GM19452 (cell line): ENCODE results near the gene PCBP3.

Experiments used
- ATAC-seq: cut with Tn5 transposase; IDR thresholded peaks from one replicate; pipeline ENCODE4 v1.9.1; 2021; ENCODE audit not compliant: unreplicated experiment

PCBP3 gene

GRCh38 chr21:45901061-45901690 is 257.7 kb downstream of the PCBP3 start:
- no peak for ATAC-seq

DNA sequence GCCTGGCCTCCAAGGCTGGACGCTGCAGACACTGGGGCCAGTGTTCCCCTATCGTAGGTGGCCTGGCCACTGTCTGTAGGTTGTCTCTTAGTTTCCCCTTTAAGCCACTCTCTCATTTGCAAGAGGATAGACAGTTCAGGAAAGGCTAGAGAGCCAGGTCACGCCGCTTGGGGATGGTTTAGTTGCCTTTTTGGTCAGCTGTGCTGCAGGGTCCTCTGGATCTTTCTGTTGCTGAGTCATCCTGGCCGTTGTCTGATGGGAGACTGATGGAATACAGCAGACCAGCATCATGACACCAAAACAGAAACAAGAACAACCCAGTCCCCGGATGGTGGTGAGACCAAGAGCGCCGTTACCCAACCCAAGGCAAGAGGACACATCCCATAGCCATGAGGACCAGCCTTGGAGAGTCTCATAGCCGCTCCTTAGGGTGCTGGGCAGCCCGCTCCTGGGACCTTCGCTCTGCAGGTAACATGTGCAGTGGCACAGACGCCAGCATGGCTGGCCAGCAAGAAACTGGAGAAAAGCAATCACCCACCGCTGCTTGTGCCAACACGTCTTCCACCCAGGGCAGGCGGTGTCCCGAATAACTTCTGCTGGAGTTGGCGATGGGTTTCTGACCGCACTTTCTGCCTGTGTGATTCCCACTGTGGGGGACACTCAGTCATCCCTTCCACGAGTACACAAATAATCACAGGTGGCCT is 258.9 kb downstream of the PCBP3 start:
- ATAC-seq, result no peak

GRCh38 chr21:45905196-45905595 is 261.7 kb downstream of the PCBP3 start:
- ATAC-seq, result no peak

DNA sequence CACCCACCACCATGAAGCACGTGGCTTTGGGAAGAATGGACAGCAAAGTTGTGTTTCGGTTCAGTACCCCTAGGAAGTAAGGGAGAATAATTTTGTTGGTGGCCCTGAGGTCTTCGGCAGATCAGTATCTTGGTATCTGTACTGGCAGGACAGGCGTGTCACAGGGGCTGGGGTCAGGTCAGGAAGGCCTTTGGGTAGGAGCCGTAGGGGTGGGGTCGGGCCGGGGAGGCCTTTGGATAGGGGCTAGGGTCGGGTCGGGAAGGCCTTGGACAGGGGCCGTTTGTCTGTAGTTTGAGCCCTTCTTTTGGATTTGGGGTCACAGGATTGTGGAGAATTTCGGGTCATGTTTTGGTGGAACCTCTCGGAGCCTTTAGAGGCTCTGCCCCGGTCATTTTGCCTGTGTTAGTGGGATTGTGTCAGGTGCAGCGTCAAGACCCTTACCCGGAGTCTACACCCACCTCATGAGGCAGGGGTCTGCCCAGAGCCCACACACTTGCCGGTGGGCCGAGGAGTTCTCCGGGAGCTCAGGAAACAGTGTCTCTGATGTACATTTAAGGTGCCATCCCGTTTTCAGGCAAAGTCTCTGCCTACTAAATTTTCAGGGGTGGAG is 262.8 kb downstream of the PCBP3 start:
- ATAC-seq, result no peak

DNA sequence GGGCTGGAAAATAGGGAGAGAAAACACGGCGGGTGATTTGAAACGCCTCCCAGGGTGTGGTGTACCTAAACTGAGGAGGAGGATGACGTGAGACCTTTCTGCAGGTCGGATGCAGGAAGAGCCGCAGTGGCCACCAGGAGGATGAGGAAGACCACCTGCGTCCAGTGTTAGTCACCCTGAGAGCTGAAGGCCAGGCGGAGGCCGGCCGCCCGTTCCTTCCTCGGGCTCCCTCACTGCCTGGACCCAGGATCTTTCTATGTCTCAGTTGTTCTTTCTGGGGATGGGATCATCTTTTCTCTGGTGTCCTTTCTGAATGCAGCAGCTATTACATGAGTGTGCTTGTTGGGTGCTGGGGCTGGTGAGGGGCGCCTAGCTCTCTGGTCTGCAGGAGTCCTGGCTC is 263.3 kb downstream of the PCBP3 start:
- ATAC-seq, result no peak

- no peak for ATAC-seq
These were observed 265.2 kb downstream of the PCBP3 start for GRCh38 chr21:45908536-45909237.

GRCh38 chr21:45909238-45909988 is 265.9 kb downstream of the PCBP3 start:
- ATAC-seq, result no peak

DNA sequence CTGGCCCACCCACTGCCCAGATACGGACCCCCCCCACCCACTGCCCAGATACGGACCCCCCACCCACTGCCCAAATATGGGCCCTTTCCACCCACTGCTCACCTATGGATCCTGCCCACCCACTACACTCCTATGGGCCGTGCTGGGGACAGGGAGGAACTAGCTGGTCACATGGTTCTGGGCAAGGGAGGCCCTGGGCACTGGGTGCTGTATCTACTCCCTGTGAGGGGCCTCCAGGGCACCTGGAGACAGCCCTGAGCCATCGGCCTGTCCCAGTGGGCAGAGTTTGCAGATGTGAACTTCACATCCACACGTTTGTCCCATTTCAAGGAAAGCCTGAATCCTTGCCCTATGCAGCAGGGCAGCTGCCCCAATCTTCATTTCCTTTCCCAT is 266.6 kb downstream of the PCBP3 start:
- no peak for ATAC-seq

DNA sequence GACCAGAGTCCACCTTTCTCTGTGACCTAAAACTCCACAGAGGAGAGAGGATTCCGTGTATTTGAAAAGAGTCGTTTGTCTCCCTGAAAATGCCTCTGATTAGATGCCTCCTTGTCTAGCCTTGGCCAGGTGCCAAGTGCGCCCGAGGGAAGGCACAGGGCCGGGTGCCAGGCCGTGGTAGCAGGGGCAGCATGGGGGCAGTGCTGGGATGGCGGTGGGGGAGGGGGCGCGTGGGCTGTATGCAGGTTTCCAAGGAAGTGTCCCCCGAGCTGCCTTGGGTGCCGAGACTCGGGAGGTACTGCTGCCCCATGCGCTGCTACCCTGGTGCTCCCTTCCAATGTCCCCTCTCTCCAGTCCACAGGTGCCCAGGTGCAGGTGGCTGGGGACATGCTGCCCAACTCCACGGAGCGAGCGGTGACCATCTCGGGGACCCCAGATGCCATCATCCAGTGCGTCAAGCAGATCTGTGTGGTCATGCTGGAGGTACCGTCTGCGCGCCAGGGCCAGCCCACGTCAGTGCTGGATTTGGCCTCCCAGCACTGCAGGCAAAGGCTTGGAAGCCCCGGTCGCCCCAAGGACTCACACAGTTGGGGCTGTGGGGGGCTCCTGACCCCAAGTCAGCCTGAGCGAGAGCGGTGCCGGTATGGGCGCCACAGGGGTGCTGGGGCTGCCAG is 267.2 kb downstream of the PCBP3 start:
- no peak for ATAC-seq

DNA sequence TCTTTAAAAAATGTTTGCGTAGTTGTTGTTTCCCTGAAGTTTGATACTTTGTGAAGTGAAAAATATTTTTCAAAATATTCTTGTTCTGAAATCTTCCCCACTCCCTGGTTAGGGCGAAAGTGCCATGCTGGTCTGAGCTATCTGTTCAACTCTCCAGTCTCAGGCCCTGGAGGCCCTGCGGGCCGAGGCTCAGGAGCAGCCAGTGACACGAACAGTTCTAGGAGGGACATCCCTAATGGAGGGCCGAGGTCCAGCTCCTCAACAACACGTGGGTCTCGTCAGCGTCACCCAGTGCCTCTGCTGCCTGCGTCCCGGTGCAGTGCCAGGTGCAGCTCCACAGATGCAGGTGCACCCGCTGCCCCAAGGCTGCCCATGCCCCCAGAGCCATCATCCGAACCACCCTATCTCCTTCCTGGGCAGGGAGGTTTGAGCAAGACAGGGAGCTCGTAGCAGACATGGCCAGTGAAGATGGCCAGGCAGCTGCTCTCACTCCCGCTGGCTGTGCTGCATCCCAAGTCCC is 268.3 kb downstream of the PCBP3 start:
- no peak for ATAC-seq

DNA sequence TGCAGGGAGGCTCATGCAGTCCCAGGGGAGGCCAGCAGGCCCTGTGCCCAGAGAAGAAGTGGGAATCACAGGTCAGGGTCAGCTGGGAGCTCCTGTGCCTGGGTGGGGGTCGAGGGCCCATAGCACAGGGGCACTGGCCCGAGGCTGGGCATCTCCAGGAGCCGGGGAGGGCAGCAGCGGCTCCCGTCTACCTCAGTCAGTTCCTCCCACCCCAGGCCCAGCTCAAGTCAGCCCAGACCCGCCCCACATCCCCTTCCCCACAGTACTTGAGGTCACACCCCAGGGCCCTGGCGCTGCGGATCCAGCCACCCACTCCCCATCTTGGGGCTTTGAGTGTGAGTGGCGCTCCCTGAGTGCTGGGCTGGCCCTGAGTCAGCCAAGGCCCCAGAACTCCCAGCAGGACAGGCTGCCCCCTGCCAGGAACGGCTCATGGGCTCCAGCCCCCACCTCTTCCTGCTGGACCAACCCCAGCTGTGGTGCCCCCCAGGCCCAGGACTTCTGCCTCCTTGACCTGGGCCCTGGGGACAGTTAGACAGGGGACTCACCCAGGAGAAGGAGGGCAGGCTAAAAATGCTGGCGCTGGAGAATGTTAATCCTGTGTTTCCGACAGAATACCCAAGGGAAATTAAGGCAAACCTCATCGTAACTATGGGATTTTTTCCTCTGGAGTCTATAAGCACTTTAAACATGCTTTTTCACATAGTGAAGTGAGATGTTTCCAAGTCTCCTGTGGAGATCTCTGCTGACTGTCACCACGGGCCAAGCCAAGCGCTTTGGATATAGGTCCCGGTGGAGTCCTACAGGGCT is 269.3 kb downstream of the PCBP3 start:
- no peak for ATAC-seq

DNA sequence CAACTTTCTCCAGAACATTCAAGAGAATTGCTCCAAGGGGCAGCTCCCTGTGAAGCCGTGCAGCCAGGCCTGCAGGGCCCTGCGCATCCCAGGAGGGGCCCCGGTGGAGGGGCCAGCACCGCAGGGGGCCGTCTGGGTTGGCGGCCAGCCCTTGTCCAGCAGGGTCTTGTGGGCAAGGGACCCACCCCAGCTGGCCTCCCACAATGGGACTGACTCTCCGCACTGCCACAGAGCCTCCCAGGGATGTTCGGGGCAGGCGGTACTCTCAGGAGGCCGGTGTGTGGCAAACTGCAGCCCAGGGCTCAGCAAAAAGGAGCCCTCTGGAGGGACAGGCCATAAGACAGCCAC is 269.9 kb downstream of the PCBP3 start:
- no peak for ATAC-seq

DNA sequence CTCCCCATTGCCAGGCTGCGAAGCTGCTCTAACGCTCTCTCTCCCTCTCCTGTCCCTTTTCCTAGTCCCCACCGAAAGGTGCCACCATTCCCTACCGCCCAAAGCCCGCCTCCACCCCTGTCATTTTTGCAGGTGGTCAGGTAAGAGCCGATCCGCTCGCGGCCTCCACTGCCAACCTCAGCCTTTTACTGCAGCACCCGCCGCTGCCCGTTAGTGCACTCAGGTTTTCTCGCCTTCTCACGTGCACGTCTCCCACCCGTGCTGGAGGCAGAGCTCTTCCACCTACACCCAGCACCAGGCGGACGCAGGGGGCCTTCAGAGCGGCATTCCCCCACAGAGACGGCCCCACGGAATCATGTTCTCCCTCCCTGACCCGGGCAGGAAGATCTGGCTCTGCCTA is 270.4 kb downstream of the PCBP3 start:
- no peak for ATAC-seq

DNA sequence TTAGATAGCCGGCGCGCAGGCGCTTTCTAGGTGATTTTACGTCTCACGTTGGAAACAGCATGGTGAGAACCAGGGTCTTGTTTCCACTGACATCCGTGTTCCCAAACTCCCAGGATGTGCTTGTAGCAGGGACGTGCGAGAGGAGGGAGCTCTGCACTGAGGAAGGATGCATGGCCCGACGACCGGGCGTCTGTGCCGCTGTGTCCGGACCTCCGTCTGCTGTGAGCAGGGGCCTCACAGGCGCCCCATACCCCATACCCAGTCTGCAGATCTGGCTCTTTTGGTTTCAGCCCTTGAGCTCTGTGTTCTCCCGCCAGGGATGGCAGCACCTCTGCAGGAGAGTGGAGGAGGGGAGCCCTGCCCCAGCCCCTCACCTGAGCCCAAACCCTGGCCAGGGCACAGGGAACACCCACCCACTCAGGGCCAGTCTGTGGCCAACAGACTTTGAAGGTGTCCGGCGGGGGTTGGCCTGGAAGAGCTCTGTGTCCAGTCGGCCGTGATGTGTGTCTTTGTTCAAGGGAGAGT is 270.9 kb downstream of the PCBP3 start:
- no peak for ATAC-seq

DNA sequence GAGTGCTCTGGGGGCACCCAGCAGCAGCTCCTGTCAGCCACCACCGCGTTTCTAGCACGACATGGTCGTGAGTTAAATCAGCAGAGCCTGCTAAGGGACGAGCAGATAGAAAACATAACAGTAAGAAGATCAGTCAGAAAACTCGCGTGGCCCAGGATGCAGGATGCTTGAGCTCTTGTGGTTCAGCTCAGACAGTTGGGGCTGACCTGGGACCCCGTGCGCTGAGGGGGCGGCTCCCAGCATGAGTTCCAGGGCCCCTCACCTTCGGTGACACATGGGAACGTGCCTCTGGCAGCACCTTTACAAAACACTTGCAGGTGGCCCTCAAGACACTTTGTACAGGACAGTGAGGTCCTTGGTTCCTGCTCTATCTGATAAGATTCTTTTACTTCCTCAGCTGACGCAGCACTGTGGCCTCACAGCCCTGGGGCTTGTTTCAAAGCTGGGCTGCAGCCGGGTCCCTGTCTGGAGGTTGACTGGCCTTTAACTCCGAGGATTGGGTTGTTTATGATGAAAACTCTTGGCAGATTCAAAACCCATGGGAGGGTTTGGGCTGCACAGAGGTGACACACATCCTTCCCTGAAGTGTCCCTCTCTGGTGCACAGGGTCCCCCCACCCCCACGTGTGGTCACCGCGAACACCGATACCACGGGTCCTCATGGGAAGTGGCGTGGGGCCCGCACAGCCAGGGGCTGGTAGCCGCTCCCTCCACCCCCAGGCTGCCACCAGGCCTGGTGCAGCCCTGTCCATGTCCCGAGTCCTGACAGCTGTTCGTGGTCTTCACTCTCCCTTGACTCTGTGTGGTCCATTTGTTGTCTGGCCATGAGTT is 272.7 kb downstream of the PCBP3 start:
- no peak for ATAC-seq

DNA sequence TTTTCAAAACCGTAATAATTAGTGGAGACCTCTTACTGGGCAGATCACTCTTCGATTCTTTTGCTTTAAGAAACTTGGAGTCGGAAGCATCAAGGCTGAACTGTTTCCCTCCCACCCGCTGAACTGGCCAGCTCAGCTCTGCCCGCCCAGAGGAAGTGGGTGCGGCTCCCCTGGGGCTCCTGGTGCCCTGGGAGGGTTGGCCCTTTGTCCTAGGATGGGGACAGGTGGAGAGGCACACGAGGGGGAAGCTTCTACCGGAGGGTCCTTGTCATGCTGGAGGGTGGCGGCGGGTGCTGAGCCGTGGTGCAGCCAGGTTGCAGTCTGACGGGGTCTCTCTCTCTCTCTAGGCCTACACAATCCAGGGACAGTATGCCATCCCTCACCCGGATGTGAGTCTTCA is 273.7 kb downstream of the PCBP3 start:
- no peak for ATAC-seq

- no peak for ATAC-seq
These were observed 274.5 kb downstream of the PCBP3 start for GRCh38 chr21:45918011-45918410.

- no peak for ATAC-seq
These were observed 275.4 kb downstream of the PCBP3 start for GRCh38 chr21:45918835-45919447.
